ENCODE measurements around the gene VPS52.

VPS52 gene

GRCh38 chr6:33201147-33201545 is 70.5 kb downstream of the VPS52 start:
- Histone ChIP-seq H3K9me3 (ENCODE audit: control insufficient read depth, low read length) (no peaks in the 10 kb centered on the region), H3K4me1 (ENCODE audit: control insufficient read depth, insufficient read depth, low read length, poor library complexity, severe bottlenecking) (peaks cover 21% of the 10 kb centered on the region), H3K4me3 (ENCODE audit: extremely low read depth, insufficient read depth, low read length, poor library complexity, severe bottlenecking) (peak overlapping the region; percentile 95), H3K36me3 (ENCODE audit: control insufficient read depth, insufficient read depth, low read length) (peaks cover 44% of the 10 kb centered on the region), H3K27ac (ENCODE audit: low read depth, low read length, severe bottlenecking) (peak overlapping the region; percentile 99)
- 4 to 6% methylated on average over 13 to 14 of the region's 14 CpGs for WGBS, 2 experiments (ENCODE audit: insufficient coverage in 2 of 2)
